GM20431 (cell line): Measurements from ENCODE around the gene COMMD2.

ENCODE experiments used
- in situ Hi-C: fragments of 300-500 bp; cut with MseI, MboI; formaldehyde crosslinking; loops from one replicate; pipeline ENCODE4 v1.15.0; 2020; ENCODE audit warnings: low sequenced_read_pairs; ENCODE audit not compliant: unreplicated experiment

The COMMD2 gene

GRCh38 chr3:149752051-149752787, at the start of gene COMMD2:
COMMD2 (minus strand) TSS chr3:149752489; CDS start chr3:149752444, 45 bp downstream.
- in situ Hi-C loops: loop anchor here (25.0 kb wide), 1 partner anchor 240 kb away; no protein-coding TSS in a partner anchor

GRCh38 chr3:149801639-149802038, 49.4 kb upstream of the COMMD2 start:
- in situ Hi-C loops: no loop called here

DNA sequence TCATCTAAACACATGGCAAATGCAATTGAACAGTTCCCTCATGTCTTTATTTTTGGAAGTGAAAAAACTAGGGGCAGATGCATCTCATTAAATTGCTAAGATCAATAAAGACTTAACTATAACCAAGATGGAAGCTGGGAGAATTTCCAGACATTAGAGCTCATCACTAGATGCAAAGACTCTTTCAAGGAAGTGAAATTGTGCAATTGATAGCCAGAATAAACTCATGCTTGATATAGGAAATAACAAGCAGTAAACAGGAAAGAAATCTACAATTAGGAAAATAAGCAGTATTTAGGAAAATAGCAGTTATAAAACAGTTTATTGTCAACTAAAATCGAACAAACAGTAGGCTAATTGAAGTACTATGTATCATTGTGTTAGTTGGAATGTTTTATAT, 48.9 kb upstream of the COMMD2 start:
- in situ Hi-C loops: no loop called here

GRCh38 chr3:149800693-149801092, 48.4 kb upstream of the COMMD2 start:
- in situ Hi-C loops: no loop called here

GRCh38 chr3:149796026-149796425, 43.7 kb upstream of the COMMD2 start:
- in situ Hi-C loops: loop anchor here (25.0 kb wide), 1 partner anchor 409 kb away; the partner anchor contains the start of gene TM4SF1

- in situ Hi-C loops: loop anchor here (25.0 kb wide), 1 partner anchor 405 kb away; the partner anchor contains the start of gene TM4SF1
Measured at GRCh38 chr3:149792452-149793270, 40.4 kb upstream of the COMMD2 start, which contains the start of gene ANKUB1. ANKUB1 (minus strand) TSS chr3:149792554; CDS start chr3:149792366, 188 bp downstream.

GRCh38 chr3:149790698-149791097, 38.4 kb upstream of the COMMD2 start:
- in situ Hi-C loops: loop anchor here (25.0 kb wide), 1 partner anchor 403 kb away; the partner anchor contains the start of gene TM4SF1

DNA sequence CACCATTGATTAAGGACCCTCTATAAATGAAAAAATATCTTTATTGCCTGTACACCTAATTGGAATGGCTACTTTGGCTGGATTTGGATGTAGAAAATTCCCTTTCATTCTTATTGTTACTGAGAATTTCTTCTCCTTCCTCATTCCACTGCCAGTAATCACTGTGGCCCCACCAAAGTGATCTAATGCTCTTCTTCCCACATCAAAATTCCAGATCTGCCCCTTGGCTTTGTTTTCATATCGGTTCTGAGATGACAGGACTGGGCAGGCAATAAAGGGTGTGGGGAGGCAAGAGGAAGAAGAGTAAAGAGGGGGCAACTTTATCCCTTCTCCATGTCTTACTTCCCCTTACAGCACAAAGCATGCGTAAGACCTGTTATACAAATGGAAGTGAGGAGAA, 38.0 kb upstream of the COMMD2 start:
- in situ Hi-C loops: loop anchor here (25.0 kb wide), 1 partner anchor 403 kb away; the partner anchor contains the start of gene TM4SF1

DNA sequence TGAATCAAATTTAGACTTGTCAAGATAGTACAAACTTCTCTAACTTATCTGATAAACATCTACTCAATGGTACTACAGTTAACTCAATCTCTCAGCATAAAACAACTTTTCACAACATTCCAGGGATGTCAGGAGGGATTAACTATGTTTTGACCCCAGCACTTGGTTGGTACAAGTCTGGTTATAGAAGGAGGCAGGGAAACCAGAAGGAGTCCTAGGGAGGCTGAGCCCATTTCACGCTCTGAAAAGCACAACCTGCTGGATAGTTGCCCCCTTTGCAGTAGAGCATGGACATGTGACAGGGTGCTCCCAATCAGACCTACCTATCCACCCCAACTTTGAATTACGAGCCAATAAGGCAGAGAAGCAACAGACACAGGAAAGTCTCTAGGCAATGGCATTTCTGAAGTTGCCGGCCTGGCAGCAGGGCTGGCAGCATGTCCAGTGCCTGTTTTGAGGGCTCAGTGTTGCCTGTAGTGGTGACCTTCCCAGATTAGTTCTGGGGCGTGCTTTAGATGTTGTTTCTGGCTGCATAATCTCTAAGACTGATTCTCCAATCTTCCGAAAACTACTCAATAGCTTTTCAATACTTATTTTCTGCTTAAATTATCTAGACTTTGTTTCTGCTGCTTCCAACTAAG, 31.9 kb upstream of the COMMD2 start:
- in situ Hi-C loops: loop anchor here (25.0 kb wide), 1 partner anchor 397 kb away; the partner anchor contains the start of gene TM4SF1

- in situ Hi-C loops: loop anchor here (25.0 kb wide), 1 partner anchor 396 kb away; the partner anchor contains the start of gene TM4SF1
Measured at GRCh38 chr3:149783576-149783975, 31.3 kb upstream of the COMMD2 start.

GRCh38 chr3:149781741-149782140, 29.5 kb upstream of the COMMD2 start:
- in situ Hi-C loops: loop anchor here (25.0 kb wide), 1 partner anchor 394 kb away; the partner anchor contains the start of gene TM4SF1

DNA sequence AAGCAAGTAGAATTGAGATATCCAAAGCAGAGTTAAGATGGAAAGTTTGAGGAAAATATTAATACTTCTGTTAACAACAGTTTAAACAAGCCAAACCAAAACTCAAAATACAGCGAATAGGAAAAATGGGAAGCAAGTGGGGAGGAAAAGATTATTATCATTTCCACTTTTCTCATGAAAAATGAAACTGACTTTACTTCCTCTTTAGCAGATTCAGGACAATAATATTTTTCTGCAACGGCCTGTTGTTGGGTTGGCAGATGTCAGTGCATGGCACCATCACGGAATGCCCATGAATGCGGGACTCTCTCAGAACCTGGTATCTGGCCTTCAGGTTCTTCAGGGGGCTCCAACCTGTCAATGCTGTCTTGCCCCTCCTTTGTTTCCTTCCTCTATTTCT, 28.9 kb upstream of the COMMD2 start:
- in situ Hi-C loops: loop anchor here (25.0 kb wide), 1 partner anchor 394 kb away; the partner anchor contains the start of gene TM4SF1

DNA sequence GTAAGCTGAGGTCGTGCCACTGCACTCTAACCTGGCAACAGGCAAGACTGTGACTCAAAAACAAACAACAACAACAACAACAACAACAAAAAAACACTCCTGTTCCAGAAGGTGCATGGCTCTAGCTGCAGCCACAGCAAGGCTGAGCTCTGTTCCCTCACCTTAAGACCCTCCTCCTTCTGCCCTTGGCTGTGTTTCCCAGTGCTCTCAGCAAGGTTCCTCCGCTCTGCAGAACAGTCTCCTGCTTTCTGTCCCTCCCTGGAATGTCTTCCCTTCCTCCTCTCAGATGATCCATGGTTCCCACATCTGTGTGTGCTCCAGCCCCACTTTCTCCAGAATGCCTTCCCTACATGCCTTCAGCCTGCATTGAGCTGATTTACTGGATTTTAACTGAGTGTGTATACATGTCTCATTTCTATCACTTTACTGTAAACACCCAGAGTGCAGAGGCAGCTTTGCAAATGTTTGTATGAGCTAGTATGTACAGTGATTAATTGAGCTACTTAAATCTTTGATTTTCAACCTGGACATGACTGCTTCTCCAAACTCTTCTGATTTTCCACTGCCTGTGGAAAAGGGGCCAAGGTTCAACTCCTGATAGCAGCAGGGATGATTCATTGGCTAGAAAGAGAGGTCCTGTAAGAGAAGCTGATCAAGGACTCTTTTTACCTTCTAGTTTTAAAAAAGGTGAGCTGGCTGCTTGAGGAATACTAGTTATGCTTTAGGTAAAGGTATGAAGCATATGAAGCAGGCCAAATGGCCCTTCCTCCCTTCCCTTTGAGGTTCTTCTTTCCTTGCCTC, 25.3 kb upstream of the COMMD2 start:
- in situ Hi-C loops: loop anchor here (25.0 kb wide), 1 partner anchor 390 kb away; the partner anchor contains the start of gene TM4SF1

GRCh38 chr3:149776170-149776569, 23.9 kb upstream of the COMMD2 start:
- in situ Hi-C loops: loop anchor here (25.0 kb wide), 1 partner anchor 389 kb away; the partner anchor contains the start of gene TM4SF1

DNA sequence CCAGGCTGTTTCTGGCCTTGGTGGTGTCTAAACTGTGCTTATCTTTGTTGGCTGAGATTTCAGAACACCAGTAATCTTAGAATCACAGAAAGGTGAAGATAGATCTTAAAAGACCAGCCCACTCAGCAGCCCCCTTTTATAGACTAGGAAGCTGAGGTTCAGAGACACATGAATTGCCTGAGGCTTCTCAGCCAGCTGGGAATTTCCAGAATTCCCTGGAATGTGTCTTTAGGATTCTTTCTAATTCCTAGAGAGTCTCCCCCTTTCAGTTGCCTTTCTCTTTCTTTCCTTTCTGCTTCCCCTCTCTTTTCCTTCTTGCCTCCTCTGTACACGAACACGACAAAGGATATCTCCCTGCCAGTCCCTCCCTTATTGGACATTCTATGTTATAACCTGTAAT, 20.6 kb upstream of the COMMD2 start:
- in situ Hi-C loops: loop anchor here (25.0 kb wide), 1 partner anchor 261 kb away; no protein-coding TSS in a partner anchor

- in situ Hi-C loops: loop anchor here (25.0 kb wide), 1 partner anchor 259 kb away; no protein-coding TSS in a partner anchor
Measured at GRCh38 chr3:149771652-149772271, 19.5 kb upstream of the COMMD2 start.

GRCh38 chr3:149770246-149770645, 18.0 kb upstream of the COMMD2 start:
- in situ Hi-C loops: loop anchor here (25.0 kb wide), 1 partner anchor 258 kb away; no protein-coding TSS in a partner anchor

- in situ Hi-C loops: loop anchor here (25.0 kb wide), 1 partner anchor 256 kb away; no protein-coding TSS in a partner anchor
Measured at GRCh38 chr3:149768704-149769103, 16.4 kb upstream of the COMMD2 start.
